K562 (cell line): ENCODE data around the gene ERF. TPM values are rescaled to one million over a fixed set of nuclear protein-coding genes. Genes with fewer than 3 reads are reported as not detected.
A peak's percentile ranks its signal among the peaks of the same experiment; 100 is the strongest.

ENCODE experiments used
- CBX1 ChIP-seq: sonication (generic); IDR thresholded peaks from 2 replicates; pipeline ENCODE4 v1.6.1; 2016; ENCODE audit warnings: antibody characterized with exemption, low read depth, mild to moderate bottlenecking
- CHD1 ChIP-seq: fragments of 200-600 bp; sonication (generic); IDR thresholded peaks from one replicate; pipeline ENCODE4 v1.6.1; 2012; ENCODE audit warnings: mild to moderate bottlenecking, moderate library complexity, low read length, inconsistent platforms
- CREBBP ChIP-seq: IDR thresholded peaks from one replicate; pipeline ENCODE4 v1.6.1; 2012; ENCODE audit warnings: low read depth, mild to moderate bottlenecking, control low read depth, inconsistent platforms, low read length
- ERF ChIP-seq: fragments of 450-650 bp; formaldehyde crosslinking; IDR thresholded peaks from 2 replicates; pipeline ENCODE4 v1.4.0; 2020; ENCODE audit warnings: mild to moderate bottlenecking, mixed read lengths
- HDAC1 ChIP-seq, 2 experiments: fragments of 450-650 bp; IDR thresholded peaks; 2 replicates each; pipeline ENCODE4 v1.6.1; 2016 to 2017; ENCODE audit warnings: inconsistent platforms in 1 of 2, mild to moderate bottlenecking in 1 of 2, moderate library complexity in 1 of 2
- HMG20B ChIP-seq: fragments of 250-450 bp; sonication (Bioruptor Pico); IDR thresholded peaks from 2 replicates; pipeline ENCODE4 v1.5.0; 2021; ENCODE audit warnings: mild to moderate bottlenecking
- JUNB ChIP-seq: fragments of 450-650 bp; formaldehyde crosslinking; conservative IDR thresholded peaks from 2 replicates; pipeline ENCODE4 v1.4.0; 2020; ENCODE audit warnings: mild to moderate bottlenecking
- NELFE ChIP-seq: IDR thresholded peaks from 2 replicates; pipeline ENCODE4 v1.6.1; 2011; ENCODE audit warnings: mild to moderate bottlenecking; ENCODE audit not compliant: insufficient read depth, insufficient read length
- NFYB ChIP-seq: IDR thresholded peaks from 2 replicates; pipeline ENCODE4 v1.6.1; 2011; ENCODE audit warnings: mild to moderate bottlenecking, moderate library complexity; ENCODE audit not compliant: insufficient read length; ENCODE audit errors: extremely low read depth
- NONO ChIP-seq, 2 experiments: fragments of 200-400 bp in 1 of 2; fragments of 450-650 bp in 1 of 2; formaldehyde crosslinking in 1 of 2; IDR thresholded peaks; 2 replicates each; pipeline ENCODE4 v1.6.1; 2017; ENCODE audit warnings: low read depth in 2 of 2, mild to moderate bottlenecking in 2 of 2, moderate library complexity in 2 of 2, low read length in 1 of 2
- NR1H2 ChIP-seq: sonication (generic); formaldehyde crosslinking; IDR thresholded peaks from 2 replicates; pipeline ENCODE4 v1.4.0; 2020; ENCODE audit warnings: mild to moderate bottlenecking, missing genetic modification reagents
- POLR2A ChIP-seq: fragments of 450-650 bp; conservative IDR thresholded peaks from 2 replicates; pipeline ENCODE4 v1.6.1; 2016
- SIN3B ChIP-seq: fragments of 450-650 bp; IDR thresholded peaks from 2 replicates; pipeline ENCODE4 v1.6.1; 2017; ENCODE audit warnings: low read depth, mild to moderate bottlenecking, moderate library complexity
- SMAD4 ChIP-seq: fragments of 250-450 bp; sonication (Bioruptor Pico); conservative IDR thresholded peaks from 2 replicates; pipeline ENCODE4 v1.8.0; 2021; ENCODE audit warnings: inconsistent platforms, mild to moderate bottlenecking, moderate library complexity
- STAT5A ChIP-seq: IDR thresholded peaks from 2 replicates; pipeline ENCODE4 v1.6.1; 2012; ENCODE audit warnings: low read length, inconsistent platforms, borderline replicate concordance
- ZFPM2 ChIP-seq: fragments of 250-450 bp; sonication (Bioruptor Pico); IDR thresholded peaks from 2 replicates; pipeline ENCODE4 v1.5.1; 2022; ENCODE audit warnings: mild to moderate bottlenecking
- ZNF232 ChIP-seq: sonication (generic); formaldehyde crosslinking; IDR thresholded peaks from 2 replicates; pipeline ENCODE4 v1.8.0; 2022; ENCODE audit warnings: mild to moderate bottlenecking, missing genetic modification reagents
- ZNF444 ChIP-seq: fragments of 250-450 bp; sonication (Bioruptor Pico); IDR thresholded peaks from 2 replicates; pipeline ENCODE4 v1.4.0; 2020; ENCODE audit warnings: mild to moderate bottlenecking, moderate library complexity
- ZNF445 ChIP-seq: fragments of 250-450 bp; sonication (Bioruptor Pico); IDR thresholded peaks from 2 replicates; pipeline ENCODE4 v1.4.0; 2020; ENCODE audit warnings: low read depth, mild to moderate bottlenecking, moderate library complexity
- polyA plus RNA-seq, 8 experiments: library from polyadenylated mRNA; depleted of rRNA in 4 of 8; stranded (reverse) in 5 of 8; unstranded in 3 of 8; fragments of >200 nt; fragmentation: Nextera tagmentation in 2 of 8; fragmentation: Illumina TruSeq in 1 of 8; extraction: Ambion mirVana in 2 of 8; extraction: Trizol in 1 of 8; gene quantifications; 2 replicates each; pipeline versions ENCODE4 v1.2.1 to v1.2.3, GENCODE V29; 2011 to 2014; ENCODE audit warnings: inconsistent platforms in 1 of 8, missing spikeins in 1 of 8
- total RNA-seq, 7 experiments: library from RNA; depleted of rRNA in 6 of 7; stranded (reverse); fragments of >200 nt in 6 of 7; fragmentation: Illumina TruSeq in 2 of 7; extraction: Trizol in 2 of 7; gene quantifications; 2 replicates each; pipeline versions ENCODE4 v1.2.1 to v1.2.3, GENCODE V29; 2011 to 2021; ENCODE audit warnings: low replicate concordance in 1 of 7
- TF ChIP-seq, protein P1 (sequence below): IDR thresholded peaks from 2 replicates; pipeline ENCODE4 v1.6.1; 2011; ENCODE audit warnings: borderline replicate concordance, low read depth, mild to moderate bottlenecking, moderate library complexity, low read length; ENCODE audit not compliant: insufficient read depth, poor library complexity, severe bottlenecking
- TF ChIP-seq, protein P2 (sequence below): sonication (generic); formaldehyde crosslinking; IDR thresholded peaks from 2 replicates; pipeline ENCODE4 v1.8.1; 2023; ENCODE audit warnings: mild to moderate bottlenecking, missing genetic modification reagents

Gene ERF
- total and polyA plus RNA-seq, 9 of the 15 experiments (the other 6 are each of a cell fraction or from before 2014, with no cell fraction given), result 0.03 to 75.4 (median 27.0) TPM

DNA sequence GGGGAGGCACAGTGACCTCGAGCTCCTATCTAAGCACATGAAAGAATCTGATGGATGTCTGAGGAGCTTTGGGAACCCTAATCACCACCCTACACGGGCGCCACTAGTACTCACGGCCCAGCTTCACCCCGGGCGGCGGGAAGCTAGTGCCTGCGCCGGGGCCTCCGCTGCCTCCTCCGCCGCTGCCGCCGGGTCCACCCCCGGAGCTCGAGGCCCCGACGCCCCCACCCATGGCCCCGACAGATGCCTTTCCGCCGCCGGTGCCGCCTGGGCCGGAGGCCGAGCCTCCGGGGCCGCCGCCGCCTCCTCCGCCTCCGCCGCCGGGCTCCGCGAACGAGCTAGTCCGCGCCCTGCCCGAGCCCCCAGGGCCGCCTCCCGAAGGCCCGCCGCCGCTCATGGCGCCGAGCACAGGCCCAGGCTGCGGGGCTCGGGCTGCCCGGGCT lies 12.8 kb downstream of the ERF start (continued):
- TF ChIP-seq, protein P1, sequence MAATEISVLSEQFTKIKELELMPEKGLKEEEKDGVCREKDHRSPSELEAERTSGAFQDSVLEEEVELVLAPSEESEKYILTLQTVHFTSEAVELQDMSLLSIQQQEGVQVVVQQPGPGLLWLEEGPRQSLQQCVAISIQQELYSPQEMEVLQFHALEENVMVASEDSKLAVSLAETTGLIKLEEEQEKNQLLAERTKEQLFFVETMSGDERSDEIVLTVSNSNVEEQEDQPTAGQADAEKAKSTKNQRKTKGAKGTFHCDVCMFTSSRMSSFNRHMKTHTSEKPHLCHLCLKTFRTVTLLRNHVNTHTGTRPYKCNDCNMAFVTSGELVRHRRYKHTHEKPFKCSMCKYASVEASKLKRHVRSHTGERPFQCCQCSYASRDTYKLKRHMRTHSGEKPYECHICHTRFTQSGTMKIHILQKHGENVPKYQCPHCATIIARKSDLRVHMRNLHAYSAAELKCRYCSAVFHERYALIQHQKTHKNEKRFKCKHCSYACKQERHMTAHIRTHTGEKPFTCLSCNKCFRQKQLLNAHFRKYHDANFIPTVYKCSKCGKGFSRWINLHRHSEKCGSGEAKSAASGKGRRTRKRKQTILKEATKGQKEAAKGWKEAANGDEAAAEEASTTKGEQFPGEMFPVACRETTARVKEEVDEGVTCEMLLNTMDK, result no peak
- no peak for TF ChIP-seq NFYB
- no peak for TF ChIP-seq NELFE
- 0 out of 2 replicates have a peak, but pooled peaks have one; percentile 89 for TF ChIP-seq ZFPM2 (CRISPR knock-in tag)
- TF ChIP-seq ZNF445 (CRISPR knock-in tag), result no peak
- no peak for TF ChIP-seq CREBBP
- TF ChIP-seq ZNF232 (CRISPR knock-in tag), result no peak
- TF ChIP-seq, protein P2, sequence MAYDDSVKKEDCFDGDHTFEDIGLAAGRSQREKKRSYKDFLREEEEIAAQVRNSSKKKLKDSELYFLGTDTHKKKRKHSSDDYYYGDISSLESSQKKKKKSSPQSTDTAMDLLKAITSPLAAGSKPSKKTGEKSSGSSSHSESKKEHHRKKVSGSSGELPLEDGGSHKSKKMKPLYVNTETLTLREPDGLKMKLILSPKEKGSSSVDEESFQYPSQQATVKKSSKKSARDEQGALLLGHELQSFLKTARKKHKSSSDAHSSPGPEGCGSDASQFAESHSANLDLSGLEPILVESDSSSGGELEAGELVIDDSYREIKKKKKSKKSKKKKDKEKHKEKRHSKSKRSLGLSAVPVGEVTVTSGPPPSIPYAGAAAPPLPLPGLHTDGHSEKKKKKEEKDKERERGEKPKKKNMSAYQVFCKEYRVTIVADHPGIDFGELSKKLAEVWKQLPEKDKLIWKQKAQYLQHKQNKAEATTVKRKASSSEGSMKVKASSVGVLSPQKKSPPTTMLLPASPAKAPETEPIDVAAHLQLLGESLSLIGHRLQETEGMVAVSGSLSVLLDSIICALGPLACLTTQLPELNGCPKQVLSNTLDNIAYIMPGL (CRISPR knock-in tag), result 0 out of 2 replicates have a peak, but pooled peaks have one; percentile 26
- TF ChIP-seq HMG20B (CRISPR knock-in tag), result no peak
- TF ChIP-seq POLR2A, result no peak
- TF ChIP-seq JUNB (CRISPR knock-in tag), result no peak
- TF ChIP-seq HDAC1 (IDR thresholded peaks at IDR 0.05), result no peak
- TF ChIP-seq SMAD4, result 0 out of 2 replicates have a peak, but pooled peaks have one; percentile 38
- TF ChIP-seq CBX1, result no peak
- no peak for TF ChIP-seq STAT5A
- TF ChIP-seq NR1H2 (CRISPR knock-in tag), result no peak
- TF ChIP-seq NONO (IDR thresholded peaks at IDR 0.05; ENCODE audit: low read depth in 2 of 2, low read length in 1 of 2), result peak in 1 of 2 experiments; percentile 36; a peak in 2 of 4 replicates
- peak; percentile 72; the same call in 1 of the 2 replicates for TF ChIP-seq SIN3B
- TF ChIP-seq CHD1, result peak; percentile 36
- TF ChIP-seq ZNF444 (CRISPR knock-in tag), result no peak
- 0 out of 2 replicates have a peak, but pooled peaks have one; percentile 46 for TF ChIP-seq ERF (CRISPR knock-in tag)
- TF ChIP-seq, all 486 proteins: peak for 12
